Ureter (tissue), 1 donor: ENCODE measurements around the gene BTBD18. TPM values are rescaled to one million over a fixed set of nuclear protein-coding genes. Genes with fewer than 3 reads are reported as not detected.

Source experiments
- DNase-seq: peaks from one replicate; pipeline ENCODE4 v3.0.0-alpha.2; 2020; ENCODE audit warnings: low spot score
- total RNA-seq: library from RNA; stranded (reverse); gene quantifications from one replicate; pipeline ENCODE4 v1.2.4, GENCODE V29; 2023
- donor health status: DM: yes; HTN: yes; CAD: no.

Gene BTBD18, protein sequence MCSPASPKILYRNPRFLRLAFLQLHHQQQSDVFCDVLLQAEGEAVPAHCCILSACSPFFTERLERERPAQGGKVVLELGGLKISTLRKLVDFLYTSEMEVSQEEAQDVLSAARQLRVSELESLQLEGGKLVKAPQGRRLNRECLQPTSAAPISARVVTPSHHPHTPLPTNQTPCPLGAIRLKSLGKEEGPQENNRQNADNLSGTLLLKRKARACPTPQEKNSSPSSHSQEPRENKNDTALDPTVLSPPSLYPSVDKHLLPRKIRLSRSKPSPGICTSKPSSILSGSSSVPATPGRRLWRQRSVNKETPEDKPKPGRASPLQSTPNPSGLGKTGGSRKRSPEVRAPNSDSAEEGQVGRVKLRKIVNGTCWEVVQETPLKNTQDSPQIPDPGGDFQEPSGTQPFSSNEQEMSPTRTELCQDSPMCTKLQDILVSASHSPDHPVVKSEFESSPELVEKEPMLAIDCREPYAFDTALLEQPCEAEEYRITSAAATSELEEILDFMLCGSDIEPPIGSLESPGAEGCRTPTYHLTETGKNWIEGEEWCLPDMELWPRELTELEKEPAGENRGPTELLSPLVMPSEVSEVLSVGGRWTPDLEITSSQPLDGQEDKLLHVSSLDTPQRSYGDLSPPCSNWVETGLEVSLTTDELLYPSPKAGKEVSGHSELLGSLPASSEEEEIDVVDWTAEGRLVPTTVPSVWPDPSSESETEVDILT
- not detected for total RNA-seq

- DNase-seq, result no peak
Observed at GRCh38 chr11:57751676-57752253, at the start of gene BTBD18. BTBD18 (minus strand) TSS chr11:57751819; CDS start chr11:57751188, 631 bp downstream.

- DNase-seq, result no peak
Observed at GRCh38 chr11:57801183-57801485, 49.5 kb upstream of the BTBD18 start.

- no peak for DNase-seq
Observed at GRCh38 chr11:57800444-57801182, 49.0 kb upstream of the BTBD18 start.

GRCh38 chr11:57798905-57799559, 47.4 kb upstream of the BTBD18 start:
- peak; percentile 84 for DNase-seq

- DNase-seq, result no peak
Observed at GRCh38 chr11:57793351-57794115, 41.9 kb upstream of the BTBD18 start.

DNA sequence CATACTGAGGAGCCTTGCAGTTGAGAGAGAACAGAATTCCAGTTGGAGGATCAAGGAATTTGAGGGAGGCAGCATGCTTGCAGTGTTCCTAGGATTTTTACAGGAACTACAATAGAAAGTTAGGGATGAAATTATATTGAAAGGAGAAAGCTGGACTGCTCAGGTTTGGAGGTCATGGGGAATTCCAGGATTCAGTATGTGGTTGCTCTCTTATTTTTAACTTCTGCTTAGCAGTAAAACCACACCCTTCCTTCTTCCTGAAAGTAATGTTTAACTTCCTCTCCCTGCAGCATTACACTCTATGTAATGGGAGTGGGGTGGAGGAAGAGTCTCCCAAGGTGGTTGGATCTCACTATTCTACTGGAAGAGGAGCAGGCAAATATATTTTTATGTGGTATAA, 41.3 kb upstream of the BTBD18 start:
- DNase-seq, result no peak

GRCh38 chr11:57792060-57792541, 40.5 kb upstream of the BTBD18 start:
- DNase-seq, result peak; percentile 69

DNA sequence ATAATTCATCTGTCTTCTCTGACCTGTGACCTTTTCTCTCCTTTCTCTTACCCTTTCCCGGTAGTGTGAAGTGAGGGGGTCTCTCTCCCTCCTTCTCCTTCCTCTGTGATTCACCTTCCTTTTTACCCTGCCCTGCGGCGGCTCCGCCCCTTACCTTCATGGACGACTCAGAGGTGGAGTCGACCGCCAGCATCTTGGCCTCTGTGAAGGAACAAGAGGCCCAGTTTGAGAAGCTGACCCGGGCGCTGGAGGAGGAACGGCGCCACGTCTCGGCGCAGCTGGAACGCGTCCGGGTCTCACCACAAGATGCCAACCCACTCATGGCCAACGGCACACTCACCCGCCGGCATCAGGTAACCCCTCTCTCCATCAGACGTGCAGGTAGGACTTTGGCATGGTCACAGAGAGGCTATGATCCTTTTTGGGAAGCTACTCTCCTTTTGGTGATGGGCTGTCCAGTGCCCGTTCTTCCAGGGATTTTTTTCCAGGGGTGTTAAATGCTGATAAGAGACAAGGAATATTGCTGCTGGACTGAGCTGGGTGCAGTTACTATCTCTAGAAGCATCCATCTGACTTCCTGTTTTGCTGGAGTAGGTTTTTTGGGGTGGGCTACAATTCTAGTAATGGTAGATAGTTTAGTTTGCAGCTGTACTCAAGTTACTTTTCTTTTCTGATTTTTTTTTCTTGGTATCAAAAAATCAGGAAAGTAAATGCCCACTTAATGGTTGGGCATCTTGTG, 39.9 kb upstream of the BTBD18 start:
- DNase-seq, result no peak

DNA sequence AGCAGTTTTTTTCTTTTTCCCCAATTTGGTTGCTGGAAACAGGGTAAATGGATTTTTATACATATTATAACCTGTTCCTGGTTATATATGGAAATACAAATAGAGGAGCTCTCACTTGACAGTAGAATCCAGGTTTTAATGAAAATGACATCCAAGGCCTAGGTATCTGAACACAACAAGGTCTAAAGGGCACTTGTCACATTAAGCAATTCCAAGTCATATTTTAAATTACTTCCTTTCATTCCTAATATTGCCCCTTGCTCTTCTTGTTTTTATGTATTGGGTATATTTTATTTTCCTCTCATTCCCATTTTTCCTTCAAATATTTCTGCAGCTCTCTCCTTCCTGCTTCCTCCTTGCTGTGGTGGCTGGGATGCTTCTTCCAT, 37.1 kb upstream of the BTBD18 start:
- DNase-seq, result no peak

GRCh38 chr11:57787920-57788702, 36.5 kb upstream of the BTBD18 start:
- peak; percentile 81 for DNase-seq

- no peak for DNase-seq
Observed at GRCh38 chr11:57787006-57787604, 35.5 kb upstream of the BTBD18 start.

- DNase-seq, result no peak
Observed at GRCh38 chr11:57786436-57786835, 34.8 kb upstream of the BTBD18 start.

- DNase-seq, result no peak
Observed at GRCh38 chr11:57785072-57785471, 33.5 kb upstream of the BTBD18 start.

DNA sequence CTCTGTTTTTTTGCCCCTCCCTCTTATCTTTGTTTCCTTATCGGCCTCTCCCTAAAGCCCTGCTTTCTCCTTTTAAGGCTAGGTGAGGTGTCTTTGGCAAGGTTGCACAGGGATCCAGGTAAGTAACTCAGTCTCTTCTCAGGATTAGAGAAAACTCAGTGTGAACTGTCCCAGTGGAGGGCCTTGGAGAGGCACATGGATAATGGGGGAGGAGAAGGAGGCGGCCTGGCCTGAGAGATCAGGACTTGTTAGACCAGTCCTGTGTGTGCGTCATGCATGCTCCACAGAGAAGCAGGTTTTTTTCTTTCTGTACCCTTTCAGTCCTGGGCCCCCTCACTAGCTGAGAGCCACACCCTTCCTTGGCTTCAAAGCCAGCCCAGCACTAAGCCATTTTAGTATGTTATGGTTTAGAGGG, 29.9 kb upstream of the BTBD18 start:
- peak; percentile 80 for DNase-seq

- no peak for DNase-seq
Observed at GRCh38 chr11:57779276-57779675, 27.7 kb upstream of the BTBD18 start.

DNA sequence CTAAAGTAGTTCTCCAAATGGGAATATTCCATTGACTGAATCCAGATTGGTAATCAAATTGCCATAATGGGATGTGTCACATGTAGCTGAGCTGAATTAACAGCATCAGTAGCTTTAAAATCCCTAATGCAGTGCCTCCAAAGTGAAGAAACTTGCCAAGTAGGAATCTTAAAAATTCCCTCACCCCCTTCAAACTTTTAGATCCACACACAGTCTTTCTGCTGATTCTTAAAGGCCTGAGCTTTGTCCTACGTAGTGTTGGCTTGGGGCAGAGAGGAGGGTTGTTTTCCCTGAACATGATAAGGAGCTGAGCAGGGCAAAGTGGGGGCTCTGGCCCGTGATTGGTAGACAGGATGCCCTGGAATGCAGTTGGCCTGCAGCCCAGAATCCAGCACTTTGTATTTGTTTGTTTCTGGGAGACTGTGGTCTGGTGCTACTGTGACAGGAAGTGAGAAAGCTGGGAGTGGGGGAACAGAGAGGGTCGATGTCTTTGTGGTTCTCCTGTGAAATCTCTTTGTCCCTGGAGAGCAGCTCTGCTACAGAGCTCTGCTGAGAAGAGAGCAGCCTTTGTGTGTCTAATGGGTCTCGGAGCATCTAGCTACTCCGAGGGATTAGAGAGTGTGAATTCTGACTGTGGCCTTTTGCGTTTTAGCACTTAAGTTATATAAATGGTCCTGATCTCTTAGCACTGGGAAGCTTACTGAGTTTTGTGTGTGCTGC, 26.9 kb upstream of the BTBD18 start:
- DNase-seq, result peak; percentile 91

DNA sequence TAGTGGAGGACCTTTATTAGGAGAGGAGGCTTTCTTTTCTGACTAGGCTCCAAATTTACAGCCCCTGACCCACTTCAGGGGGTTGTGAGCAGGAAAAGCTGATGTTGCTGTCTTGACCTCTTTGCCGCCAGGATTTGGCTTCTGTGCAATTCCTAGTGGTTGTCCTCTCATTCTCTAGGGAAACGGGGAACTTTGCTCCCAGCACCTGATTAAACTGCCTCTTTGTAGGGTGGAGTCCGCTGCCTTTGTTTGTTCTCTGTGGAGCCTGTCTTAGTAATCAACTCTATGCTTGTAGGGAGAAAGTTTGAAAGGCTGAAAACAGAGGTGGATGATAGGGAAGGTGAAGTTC, 26.3 kb upstream of the BTBD18 start:
- no peak for DNase-seq

- no peak for DNase-seq
Observed at GRCh38 chr11:57776577-57777210, 25.1 kb upstream of the BTBD18 start.
